Parathyroid adenoma (tissue), 2 donors: ENCODE data around the gene CDH5.
A peak's percentile ranks its signal among the peaks of the same experiment; 100 is the strongest.

Source experiments
- H2AFZ ChIP-seq: fragments of 300-600 bp; sonication (generic); one replicate; pipeline ENCODE4 v1.7.0; 2017; ENCODE audit warnings: antibody characterized with exemption, mild to moderate bottlenecking
- H3K27ac ChIP-seq: fragments of 300-600 bp; sonication (generic); one replicate; pipeline ENCODE4 v1.7.0; 2017
- H3K27me3 ChIP-seq: fragments of 300-600 bp; sonication (generic); one replicate; pipeline ENCODE4 v1.7.0; 2017; ENCODE audit warnings: low read length; ENCODE audit not compliant: control insufficient read depth, insufficient read depth
- H3K36me3 ChIP-seq: fragments of 300-600 bp; sonication (generic); one replicate; pipeline ENCODE4 v1.7.0; 2017; ENCODE audit warnings: low read length; ENCODE audit not compliant: control insufficient read depth, insufficient read depth
- H3K4me1 ChIP-seq: fragments of 300-600 bp; sonication (generic); one replicate; pipeline ENCODE4 v1.7.0; 2017; ENCODE audit warnings: control low read depth
- H3K4me2 ChIP-seq: fragments of 300-600 bp; sonication (generic); one replicate; pipeline ENCODE4 v1.7.0; 2017; ENCODE audit warnings: low read length
- H3K4me3 ChIP-seq: fragments of 300-600 bp; sonication (generic); one replicate; pipeline ENCODE4 v1.7.0; 2017; ENCODE audit warnings: low read depth, low read length
- H3K79me2 ChIP-seq: fragments of 300-600 bp; sonication (generic); one replicate; pipeline ENCODE4 v1.7.0; 2017; ENCODE audit warnings: control low read depth
- H3K9ac ChIP-seq: fragments of 300-600 bp; sonication (generic); one replicate; pipeline ENCODE4 v1.7.0; 2017; ENCODE audit warnings: mild to moderate bottlenecking
- H3K9me3 ChIP-seq: fragments of 300-600 bp; sonication (generic); one replicate; pipeline ENCODE4 v1.7.0; 2017; ENCODE audit warnings: low read length; ENCODE audit not compliant: control insufficient read depth
- CTCF ChIP-seq: fragments of 300-600 bp; sonication (generic); IDR thresholded peaks from one replicate; pipeline ENCODE4 v1.7.0; 2017; ENCODE audit warnings: antibody characterized with exemption, mild to moderate bottlenecking
- donor health status: primary hyperparathyroidism.

The CDH5 gene

DNA sequence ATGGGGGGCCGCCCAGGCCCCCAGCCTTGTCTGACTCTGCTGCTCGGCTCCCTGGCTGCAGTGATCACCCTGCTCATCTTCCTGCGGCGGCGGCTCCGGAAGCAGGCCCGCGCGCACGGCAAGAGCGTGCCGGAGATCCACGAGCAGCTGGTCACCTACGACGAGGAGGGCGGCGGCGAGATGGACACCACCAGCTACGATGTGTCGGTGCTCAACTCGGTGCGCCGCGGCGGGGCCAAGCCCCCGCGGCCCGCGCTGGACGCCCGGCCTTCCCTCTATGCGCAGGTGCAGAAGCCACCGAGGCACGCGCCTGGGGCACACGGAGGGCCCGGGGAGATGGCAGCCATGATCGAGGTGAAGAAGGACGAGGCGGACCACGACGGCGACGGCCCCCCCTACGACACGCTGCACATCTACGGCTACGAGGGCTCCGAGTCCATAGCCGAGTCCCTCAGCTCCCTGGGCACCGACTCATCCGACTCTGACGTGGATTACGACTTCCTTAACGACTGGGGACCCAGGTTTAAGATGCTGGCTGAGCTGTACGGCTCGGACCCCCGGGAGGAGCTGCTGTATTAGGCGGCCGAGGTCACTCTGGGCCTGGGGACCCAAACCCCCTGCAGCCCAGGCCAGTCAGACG, 36.2 kb downstream of the CDH5 start:
- no peaks in the 10 kb centered on the region for H3K9me3 ChIP-seq
- H3K79me2 ChIP-seq, result no peaks in the 10 kb centered on the region
- H3K9ac ChIP-seq, result no peak overlapping the region
- H3K27me3 ChIP-seq, result no peaks in the 10 kb centered on the region
- no peaks in the 10 kb centered on the region for H3K36me3 ChIP-seq
- H3K4me2 ChIP-seq, result no peak overlapping the region
- H3K4me3 ChIP-seq, result no peak overlapping the region
- H2AFZ ChIP-seq, result no peak overlapping the region
- peaks cover 5% of the 10 kb centered on the region for H3K4me1 ChIP-seq
- no peak overlapping the region for H3K27ac ChIP-seq
- no peak for TF ChIP-seq CTCF

GRCh38 chr16:66403531-66404145, 37.1 kb downstream of the CDH5 start:
- H3K79me2 ChIP-seq, result no peaks in the 10 kb centered on the region
- H2AFZ ChIP-seq, result no peak overlapping the region
- no peaks in the 10 kb centered on the region for H3K36me3 ChIP-seq
- no peak for TF ChIP-seq CTCF
- H3K9me3 ChIP-seq, result no peaks in the 10 kb centered on the region
- H3K4me3 ChIP-seq, result no peak overlapping the region
- H3K4me2 ChIP-seq, result no peak overlapping the region
- H3K27me3 ChIP-seq, result no peaks in the 10 kb centered on the region
- no peak overlapping the region for H3K9ac ChIP-seq
- H3K4me1 ChIP-seq, result peaks cover 5% of the 10 kb centered on the region
- no peak overlapping the region for H3K27ac ChIP-seq

DNA sequence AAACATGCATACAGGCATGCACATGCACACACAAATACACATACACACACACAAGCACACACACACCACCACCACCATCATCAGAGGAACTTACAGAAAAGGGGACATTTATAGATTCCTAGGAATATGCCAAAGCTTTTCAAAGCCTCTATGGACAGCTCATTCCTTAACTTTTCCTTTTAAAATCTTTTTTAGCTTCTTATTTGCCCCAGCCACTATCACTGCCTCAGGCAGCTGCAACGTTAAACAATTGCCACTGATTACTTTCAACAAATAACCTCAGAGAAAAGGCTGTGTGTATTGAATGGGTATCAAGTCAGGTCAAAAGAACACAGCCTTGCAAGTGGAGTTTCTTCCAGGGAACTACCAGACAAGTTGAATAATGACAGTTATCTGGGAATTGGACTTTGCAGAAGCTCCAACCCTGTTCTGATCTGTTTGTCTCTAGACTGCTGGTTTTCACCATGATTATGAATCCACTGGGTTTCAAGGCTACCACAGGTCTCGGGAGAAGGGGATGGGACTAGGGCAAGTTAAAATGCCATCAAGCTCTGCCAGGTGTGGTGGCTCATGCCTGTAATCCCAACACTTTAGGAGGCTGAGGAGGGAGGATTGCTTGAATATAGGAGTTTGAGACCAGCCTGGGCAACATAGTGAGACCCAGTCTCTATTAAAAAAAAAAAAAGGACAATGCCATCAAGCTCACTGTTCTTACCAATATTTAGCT, 38.7 kb downstream of the CDH5 start:
- H3K27me3 ChIP-seq, result no peaks in the 10 kb centered on the region
- no peak overlapping the region for H3K27ac ChIP-seq
- no peak for TF ChIP-seq CTCF

DNA sequence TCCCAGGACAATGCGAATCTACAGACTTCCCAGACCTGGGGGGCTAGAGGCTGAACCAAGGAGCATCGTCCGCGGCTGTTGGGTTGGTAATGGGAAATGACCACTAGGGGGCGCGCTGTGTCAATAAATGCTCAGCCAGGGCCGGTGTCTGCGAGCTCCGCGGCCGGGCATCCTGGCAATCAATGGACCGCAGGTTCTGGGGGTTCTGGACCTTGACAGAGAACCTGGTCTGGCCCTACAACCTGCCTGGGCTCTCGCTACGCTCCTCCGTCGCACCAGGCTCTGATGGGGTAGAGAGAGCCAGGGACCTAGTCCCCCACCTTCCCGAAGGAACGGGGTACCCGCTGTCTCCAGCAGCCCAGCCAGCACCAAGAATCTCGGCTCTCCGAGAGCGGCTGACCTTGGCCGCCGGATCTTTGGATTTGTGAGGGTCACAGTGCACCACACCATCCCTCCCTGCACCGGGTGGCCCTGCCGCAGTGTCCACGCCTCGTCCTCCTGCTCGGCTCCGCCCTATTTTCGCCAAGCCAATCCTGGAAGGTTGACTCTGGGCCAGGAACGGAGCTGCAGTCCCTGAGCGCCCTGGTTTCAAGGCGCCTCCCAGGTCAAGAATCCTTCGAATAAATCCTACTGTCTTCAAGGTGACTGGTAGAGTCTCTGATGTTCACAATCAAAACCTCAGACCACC, 40.2 kb downstream of the CDH5 start:
- H3K9me3 ChIP-seq, result no peaks in the 10 kb centered on the region
- peak overlapping the region; percentile 99 for H3K4me2 ChIP-seq
- H3K4me1 ChIP-seq, result peaks cover 5% of the 10 kb centered on the region
- H2AFZ ChIP-seq, result peak overlapping the region; percentile 92
- no peaks in the 10 kb centered on the region for H3K36me3 ChIP-seq
- H3K9ac ChIP-seq, result no peak overlapping the region
- H3K79me2 ChIP-seq, result no peaks in the 10 kb centered on the region
- H3K27ac ChIP-seq, result peak overlapping the region; percentile 64
- peak; percentile 97 for TF ChIP-seq CTCF
- H3K27me3 ChIP-seq, result no peaks in the 10 kb centered on the region
- peak overlapping the region; percentile 64 for H3K4me3 ChIP-seq

More for the DNA sequence above, 38.7 kb downstream of the CDH5 start:
- H3K36me3 ChIP-seq, result no peaks in the 10 kb centered on the region
- peaks cover 5% of the 10 kb centered on the region for H3K4me1 ChIP-seq
- no peaks in the 10 kb centered on the region for H3K9me3 ChIP-seq
- H3K79me2 ChIP-seq, result no peaks in the 10 kb centered on the region
- H3K9ac ChIP-seq, result no peak overlapping the region
- H3K4me2 ChIP-seq, result no peak overlapping the region
- no peak overlapping the region for H2AFZ ChIP-seq
- H3K4me3 ChIP-seq, result no peak overlapping the region
